Measurements from ENCODE around the gene RCC2.

Gene RCC2

DNA sequence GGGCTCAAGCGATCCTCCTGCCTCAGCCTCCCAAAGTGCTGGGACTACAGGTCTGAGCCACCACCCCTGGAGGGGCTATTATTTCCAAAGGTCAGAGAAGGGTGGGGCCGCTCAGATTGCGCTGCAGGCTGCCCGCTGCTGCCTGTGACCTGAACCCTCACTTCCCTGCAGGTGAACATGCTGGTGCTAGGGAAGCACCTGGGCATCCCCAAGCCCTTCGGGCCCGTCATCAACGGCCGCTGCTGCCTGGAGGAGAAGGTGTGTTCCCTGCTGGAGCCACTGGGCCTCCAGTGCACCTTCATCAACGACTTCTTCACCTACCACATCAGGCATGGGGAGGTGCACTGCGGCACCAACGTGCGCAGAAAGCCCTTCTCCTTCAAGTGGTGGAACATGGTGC, 76.1 kb downstream of the RCC2 start:
- no peak for DNase-seq
- Histone ChIP-seq H3K36me3 (ENCODE audit: control insufficient read depth, insufficient read depth, low read length) (no peaks in the 10 kb centered on the region), H3K4me1 (ENCODE audit: control insufficient read depth, insufficient read depth, low read length, poor library complexity, severe bottlenecking) (no peaks in the 10 kb centered on the region), H3K4me3 (ENCODE audit: insufficient read depth, low read depth, low read length, poor library complexity, severe bottlenecking) (no peak overlapping the region), H3K27me3 (replicated peaks; ENCODE audit: control insufficient read depth, insufficient read depth, low read length, poor library complexity, severe bottlenecking) (no peaks in the 10 kb centered on the region), H3K9me3 (ENCODE audit: control insufficient read depth, low read length) (no peaks in the 10 kb centered on the region), H3K27ac (ENCODE audit: insufficient read depth, low read length, poor library complexity, severe bottlenecking) (no peak overlapping the region)

DNA sequence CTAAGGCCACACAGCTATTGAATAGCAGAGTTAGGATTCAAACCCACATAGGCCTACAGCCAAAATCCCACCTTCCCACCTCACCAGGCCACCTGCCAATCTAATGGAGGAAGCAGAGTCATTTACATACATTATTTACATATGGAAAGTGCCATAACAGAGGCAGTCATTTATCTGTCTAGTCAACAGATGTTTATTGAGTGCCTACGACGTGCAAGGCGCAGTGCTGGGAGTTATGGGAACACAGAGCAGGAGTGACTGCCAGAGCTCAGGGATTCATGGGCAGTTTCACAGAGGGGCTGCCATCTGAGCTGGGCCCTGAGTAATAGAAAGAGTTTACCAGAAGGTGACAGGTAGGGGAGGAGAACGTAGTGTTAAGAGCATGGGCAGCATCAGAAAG, 77.8 kb downstream of the RCC2 start:
- DNase-seq: no peak
- no peaks in the 10 kb centered on the region for H3K36me3 ChIP-seq (ENCODE audit: control insufficient read depth, insufficient read depth, low read length)
- no peak overlapping the region for H3K4me3 ChIP-seq (ENCODE audit: insufficient read depth, low read depth, low read length, poor library complexity, severe bottlenecking)
- H3K9me3 ChIP-seq (ENCODE audit: control insufficient read depth, low read length): no peaks in the 10 kb centered on the region
- no peak overlapping the region for H3K27ac ChIP-seq (ENCODE audit: insufficient read depth, low read length, poor library complexity, severe bottlenecking)
- no peaks in the 10 kb centered on the region for H3K4me1 ChIP-seq (ENCODE audit: control insufficient read depth, insufficient read depth, low read length, poor library complexity, severe bottlenecking)
- H3K27me3 ChIP-seq (replicated peaks; ENCODE audit: control insufficient read depth, insufficient read depth, low read length, poor library complexity, severe bottlenecking): no peaks in the 10 kb centered on the region

DNA sequence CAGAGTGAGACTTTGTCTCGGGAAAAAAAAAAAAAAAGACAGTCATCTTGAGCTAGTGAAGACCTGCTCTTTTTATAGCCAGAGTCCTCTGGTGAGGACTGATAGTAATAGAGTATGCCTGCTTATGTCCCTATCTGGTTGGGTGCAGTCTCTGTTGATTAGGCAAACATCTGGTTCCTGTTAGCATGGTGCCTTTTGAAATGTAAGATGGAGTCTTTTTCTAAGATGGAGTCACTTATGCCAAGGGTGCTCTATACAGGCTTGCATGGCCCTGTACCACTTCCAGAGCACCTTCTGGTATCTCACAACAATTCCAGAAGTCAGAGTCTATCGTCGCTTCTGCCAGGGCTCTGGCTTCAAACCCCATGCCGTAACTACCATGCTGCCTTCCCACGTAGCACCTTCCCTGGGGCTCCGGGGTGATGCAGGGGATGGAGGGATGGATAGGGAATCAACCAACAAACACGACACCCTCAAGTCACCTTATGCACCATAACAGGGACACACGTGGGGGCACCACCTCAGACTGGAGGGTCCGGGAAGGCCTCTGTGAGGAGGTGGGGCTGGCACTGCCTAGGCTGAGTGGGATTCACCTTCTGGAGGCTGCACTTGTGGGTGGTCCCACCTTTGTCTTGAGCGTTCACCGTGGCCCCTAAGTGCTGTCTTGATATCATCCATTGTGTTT, 79.1 kb downstream of the RCC2 start:
- Histone ChIP-seq H3K9me3 (ENCODE audit: control insufficient read depth, low read length) (no peaks in the 10 kb centered on the region), H3K27me3 (replicated peaks; ENCODE audit: control insufficient read depth, insufficient read depth, low read length, poor library complexity, severe bottlenecking) (no peaks in the 10 kb centered on the region), H3K4me1 (ENCODE audit: control insufficient read depth, insufficient read depth, low read length, poor library complexity, severe bottlenecking) (no peaks in the 10 kb centered on the region), H3K27ac (ENCODE audit: insufficient read depth, low read length, poor library complexity, severe bottlenecking) (no peak overlapping the region), H3K4me3 (ENCODE audit: insufficient read depth, low read depth, low read length, poor library complexity, severe bottlenecking) (no peak overlapping the region), H3K36me3 (ENCODE audit: control insufficient read depth, insufficient read depth, low read length) (no peaks in the 10 kb centered on the region)
- no peak for DNase-seq

DNA sequence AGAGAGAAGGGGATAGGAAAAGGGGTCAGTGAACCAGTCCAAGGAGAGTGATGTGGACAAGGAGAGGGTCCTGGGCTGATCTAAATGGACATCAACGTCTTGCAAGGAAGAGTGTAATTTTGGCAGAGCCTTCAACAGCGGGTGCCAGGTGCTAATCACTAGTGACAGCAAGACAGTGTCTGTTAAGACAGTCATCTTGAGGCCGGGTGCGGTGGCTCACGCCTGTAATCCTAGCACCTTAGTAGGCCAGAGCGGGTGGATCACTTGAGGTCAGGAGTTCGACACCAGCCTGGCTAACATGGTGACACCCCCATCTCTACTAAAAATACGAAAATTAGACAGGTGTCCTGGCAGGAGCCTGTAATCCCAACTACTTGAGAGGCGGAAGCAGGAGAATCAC, 79.7 kb downstream of the RCC2 start:
- no peaks in the 10 kb centered on the region for H3K27me3 ChIP-seq (replicated peaks; ENCODE audit: control insufficient read depth, insufficient read depth, low read length, poor library complexity, severe bottlenecking)
- no peak for DNase-seq
- no peak overlapping the region for H3K4me3 ChIP-seq (ENCODE audit: insufficient read depth, low read depth, low read length, poor library complexity, severe bottlenecking)
- H3K36me3 ChIP-seq (ENCODE audit: control insufficient read depth, insufficient read depth, low read length): no peaks in the 10 kb centered on the region
- H3K27ac ChIP-seq (ENCODE audit: insufficient read depth, low read length, poor library complexity, severe bottlenecking): no peak overlapping the region
- no peaks in the 10 kb centered on the region for H3K4me1 ChIP-seq (ENCODE audit: control insufficient read depth, insufficient read depth, low read length, poor library complexity, severe bottlenecking)
- H3K9me3 ChIP-seq (ENCODE audit: control insufficient read depth, low read length): no peaks in the 10 kb centered on the region

DNA sequence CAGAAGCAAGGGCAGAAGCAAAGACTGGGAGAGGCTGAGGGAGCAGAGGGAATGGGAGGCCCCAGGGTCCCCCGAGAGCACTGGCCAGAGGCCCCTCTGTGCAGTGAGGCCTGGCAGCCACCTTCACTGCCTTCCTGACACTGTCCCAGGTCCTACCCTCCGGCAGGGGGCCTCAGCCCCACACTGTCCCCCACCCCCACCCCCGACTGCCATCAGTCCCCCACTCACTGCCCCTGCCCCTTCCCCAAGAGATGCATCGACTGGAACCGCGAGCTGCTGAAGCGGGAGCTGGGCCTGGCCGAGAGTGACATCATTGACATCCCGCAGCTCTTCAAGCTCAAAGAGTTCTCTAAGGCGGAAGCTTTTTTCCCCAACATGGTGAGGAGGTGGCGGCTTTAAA, 80.4 kb downstream of the RCC2 start:
- Histone ChIP-seq H3K36me3 (ENCODE audit: control insufficient read depth, insufficient read depth, low read length) (no peaks in the 10 kb centered on the region), H3K9me3 (ENCODE audit: control insufficient read depth, low read length) (no peaks in the 10 kb centered on the region), H3K27me3 (replicated peaks; ENCODE audit: control insufficient read depth, insufficient read depth, low read length, poor library complexity, severe bottlenecking) (no peaks in the 10 kb centered on the region), H3K4me1 (ENCODE audit: control insufficient read depth, insufficient read depth, low read length, poor library complexity, severe bottlenecking) (no peaks in the 10 kb centered on the region), H3K27ac (ENCODE audit: insufficient read depth, low read length, poor library complexity, severe bottlenecking) (no peak overlapping the region), H3K4me3 (ENCODE audit: insufficient read depth, low read depth, low read length, poor library complexity, severe bottlenecking) (no peak overlapping the region)
- DNase-seq: no peak

DNA sequence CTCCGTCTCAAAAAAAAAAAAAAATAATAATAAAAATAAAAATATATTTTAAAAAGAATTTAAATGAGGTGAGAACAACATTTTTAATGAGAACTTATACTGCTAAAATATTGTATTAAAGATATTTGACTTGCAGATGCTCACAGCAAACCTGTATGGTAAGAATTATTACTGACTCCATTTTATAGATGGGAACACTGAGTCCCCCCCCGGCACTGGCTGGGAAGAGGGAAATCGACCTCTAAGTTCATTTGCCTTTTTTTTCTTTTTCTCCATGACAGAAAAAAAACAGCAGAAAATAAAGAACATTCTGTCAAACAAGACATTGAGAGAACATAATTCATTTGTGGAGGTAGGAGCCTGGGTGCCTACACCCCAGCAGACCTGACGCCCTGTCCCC, 80.9 kb downstream of the RCC2 start:
- no peaks in the 10 kb centered on the region for H3K9me3 ChIP-seq (ENCODE audit: control insufficient read depth, low read length)
- no peaks in the 10 kb centered on the region for H3K27me3 ChIP-seq (replicated peaks; ENCODE audit: control insufficient read depth, insufficient read depth, low read length, poor library complexity, severe bottlenecking)
- no peak for DNase-seq
- H3K36me3 ChIP-seq (ENCODE audit: control insufficient read depth, insufficient read depth, low read length): no peaks in the 10 kb centered on the region
- H3K27ac ChIP-seq (ENCODE audit: insufficient read depth, low read length, poor library complexity, severe bottlenecking): no peak overlapping the region
- H3K4me3 ChIP-seq (ENCODE audit: insufficient read depth, low read depth, low read length, poor library complexity, severe bottlenecking): no peak overlapping the region
- no peaks in the 10 kb centered on the region for H3K4me1 ChIP-seq (ENCODE audit: control insufficient read depth, insufficient read depth, low read length, poor library complexity, severe bottlenecking)

Measured in effector memory CD4-positive, alpha-beta T cell (primary cell).